Adrenal gland (tissue), 12 donors: Measurements from ENCODE around the gene C17orf50. TPM values are rescaled to one million over a fixed set of nuclear protein-coding genes. Genes with fewer than 3 reads are reported as not detected.
A peak's percentile ranks its signal among the peaks of the same experiment; 100 is the strongest.

Experiments
- DNase-seq, 7 donors: peaks; one replicate each; pipeline ENCODE4 v3.0.0-alpha.2; 2019 to 2020
- H3K27ac ChIP-seq, 5 donors: fragments of 200-600 bp; sonication (generic) in 4 of 5; 1 replicate in 3 of 5; 2 replicates in 2 of 5; pipeline versions ENCODE4 v1.5.1 to v1.8.0; 2016 to 2020; ENCODE audit warnings: mild to moderate bottlenecking in 1 of 5
- H3K27me3 ChIP-seq: fragments of 200-600 bp; 2 replicates; pipeline ENCODE4 v1.8.0; 2021
- H3K36me3 ChIP-seq, 2 donors: fragments of 200-600 bp; replicated peaks in 1 of 2; 1 replicate in 1 of 2; 2 replicates in 1 of 2; pipeline versions ENCODE4 v1.5.1 to v1.8.0; 2018 to 2022
- H3K4me1 ChIP-seq, 2 donors: fragments of 200-600 bp; replicated peaks in 1 of 2; 1 replicate in 1 of 2; 2 replicates in 1 of 2; pipeline versions ENCODE4 v1.5.1 to v1.8.0; 2018 to 2021
- H3K4me3 ChIP-seq, 4 donors: fragments of 200-600 bp; sonication (generic) in 3 of 4; one replicate each; pipeline ENCODE4 v1.5.1; 2016 to 2018
- H3K9me3 ChIP-seq, 3 donors: fragments of 200-600 bp; sonication (generic) in 1 of 3; replicated peaks in 1 of 3; 1 replicate in 2 of 3; 2 replicates in 1 of 3; pipeline versions ENCODE4 v1.5.1 to v1.8.0; 2016 to 2021
- POLR2A ChIP-seq, 2 donors: fragments of 450-650 bp; IDR thresholded peaks; one replicate each; pipeline ENCODE4 v1.6.1; 2017; ENCODE audit warnings: antibody characterized with exemption in 2 of 2, mild to moderate bottlenecking in 2 of 2, moderate library complexity in 1 of 2
- WGBS, 4 donors: extraction: QIAGEN DNeasy Blood & Tissue Kit in 2 of 4; methylation state at CpG; one replicate each; pipeline versions ENCODE4 v1.1.5 to v1.1.7; 2013 to 2017; 5-methylcytosine and 5-hydroxymethylcytosine counted together
- intact Hi-C, 2 donors: fragments of 100-400 bp; cut with DNase I; formaldehyde crosslinking; loops; one replicate each; pipeline versions ENCODE4 v1.14.1 to v1.15.0; 2022 to 2023
- polyA plus RNA-seq, 3 donors: library from polyadenylated mRNA; stranded (reverse); fragments of 200-250 nt in 2 of 3; fragments of 350-450 nt in 1 of 3; fragmentation: Illumina TruSeq in 1 of 3; extraction: RNeasy Lipid Tissue Mini Kit (QIAGEN cat#74804) in 1 of 3; gene quantifications; one replicate each; pipeline ENCODE4 v1.2.3, GENCODE V29; 2013 to 2014
- total RNA-seq, 9 donors: library from RNA; depleted of rRNA in 4 of 9; stranded (reverse); fragments of >200 nt in 4 of 9; fragments of 120-200 nt in 1 of 9; fragmentation: NEBNext Ultra II Directional in 1 of 9; extraction: Animal tissue kit (Norgen Biotek cat#: 25700) in 1 of 9; gene quantifications; one replicate each; pipeline versions ENCODE4 v1.1.0 to v1.2.4, GENCODE V29; 2013 to 2023
- TF ChIP-seq, protein P1 (sequence below), 6 experiments: fragments of 450-650 bp in 4 of 6; fragments of 200-600 bp in 2 of 6; sonication (generic) in 1 of 6; IDR thresholded peaks; 1 replicate in 5 of 6; 2 replicates in 1 of 6; pipeline versions ENCODE4 v1.5.1 to v1.8.0; 2016 to 2021; ENCODE audit warnings: antibody characterized with exemption in 6 of 6, mild to moderate bottlenecking in 2 of 6, moderate library complexity in 1 of 6
- donor health status: healthy with polysubstance abuse.
- donor health status: Bipolar disorder and iron deficiency.
- donor health status: DM: yes; HTN: yes; CAD: no.
- donor health status: DM: no; HTN: no; CAD: no.
- donor health status: DM: no; HTN: no; CAD: no.
- donor health status: DM: yes; HTN: yes; CAD: no.

The C17orf50 gene
- total and polyA plus RNA-seq, 12 donors, result 0.07 to 0.83 (median 0.18) TPM; not detected in 8

DNA sequence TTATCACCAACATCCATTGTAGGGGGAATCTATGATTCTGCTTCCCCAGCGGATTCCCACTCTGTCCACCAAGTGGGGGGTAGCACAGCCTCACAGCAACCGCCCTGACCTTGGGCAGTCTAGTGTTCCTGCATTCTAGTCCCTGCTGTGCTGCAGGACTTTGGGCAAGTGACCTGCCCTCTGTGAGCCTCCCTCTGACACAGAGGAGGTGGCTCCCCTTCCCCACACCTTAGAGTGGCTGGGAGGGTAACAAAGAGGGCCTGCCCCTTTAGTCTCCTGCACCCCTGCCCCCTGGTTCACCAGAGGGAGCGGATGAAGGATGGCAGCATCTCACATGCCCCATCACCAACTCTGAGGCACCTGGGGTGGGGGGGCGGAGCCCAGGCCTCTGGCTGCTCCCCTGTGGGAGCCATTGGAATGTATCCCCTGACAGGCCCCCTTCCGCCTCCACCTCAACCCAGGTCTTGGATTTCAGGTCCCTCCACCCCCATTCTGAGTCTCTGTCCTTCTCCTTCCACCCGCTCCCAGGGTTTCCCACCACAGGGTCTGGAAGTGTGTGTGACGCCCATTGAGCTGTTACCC, 17.7 kb upstream of the C17orf50 start:
- DNase-seq, result no peak
- Histone ChIP-seq H3K27ac (no peak overlapping the region), H3K4me3 (no peak overlapping the region), H3K36me3 (no peaks in the 10 kb centered on the region), H3K4me1 (peaks cover 0 to 8% of the 10 kb centered on the region in 2 donors), H3K27me3 (peaks cover 26% of the 10 kb centered on the region), H3K9me3 (no peaks in the 10 kb centered on the region)
- no peak for TF ChIP-seq POLR2A (IDR thresholded peaks at IDR 0.05)
- TF ChIP-seq, protein P1, sequence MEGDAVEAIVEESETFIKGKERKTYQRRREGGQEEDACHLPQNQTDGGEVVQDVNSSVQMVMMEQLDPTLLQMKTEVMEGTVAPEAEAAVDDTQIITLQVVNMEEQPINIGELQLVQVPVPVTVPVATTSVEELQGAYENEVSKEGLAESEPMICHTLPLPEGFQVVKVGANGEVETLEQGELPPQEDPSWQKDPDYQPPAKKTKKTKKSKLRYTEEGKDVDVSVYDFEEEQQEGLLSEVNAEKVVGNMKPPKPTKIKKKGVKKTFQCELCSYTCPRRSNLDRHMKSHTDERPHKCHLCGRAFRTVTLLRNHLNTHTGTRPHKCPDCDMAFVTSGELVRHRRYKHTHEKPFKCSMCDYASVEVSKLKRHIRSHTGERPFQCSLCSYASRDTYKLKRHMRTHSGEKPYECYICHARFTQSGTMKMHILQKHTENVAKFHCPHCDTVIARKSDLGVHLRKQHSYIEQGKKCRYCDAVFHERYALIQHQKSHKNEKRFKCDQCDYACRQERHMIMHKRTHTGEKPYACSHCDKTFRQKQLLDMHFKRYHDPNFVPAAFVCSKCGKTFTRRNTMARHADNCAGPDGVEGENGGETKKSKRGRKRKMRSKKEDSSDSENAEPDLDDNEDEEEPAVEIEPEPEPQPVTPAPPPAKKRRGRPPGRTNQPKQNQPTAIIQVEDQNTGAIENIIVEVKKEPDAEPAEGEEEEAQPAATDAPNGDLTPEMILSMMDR (IDR thresholded peaks at IDR 0.05), result no peak
- 61 to 73% (median 68%) methylated on average over 5 to 7 of the region's 7 CpGs for WGBS, 4 donors
- intact Hi-C loops, result loop anchor here in 1 of 2 donors (10.0 kb wide), 1 partner anchor 578 kb away; no protein-coding TSS in a partner anchor

DNA sequence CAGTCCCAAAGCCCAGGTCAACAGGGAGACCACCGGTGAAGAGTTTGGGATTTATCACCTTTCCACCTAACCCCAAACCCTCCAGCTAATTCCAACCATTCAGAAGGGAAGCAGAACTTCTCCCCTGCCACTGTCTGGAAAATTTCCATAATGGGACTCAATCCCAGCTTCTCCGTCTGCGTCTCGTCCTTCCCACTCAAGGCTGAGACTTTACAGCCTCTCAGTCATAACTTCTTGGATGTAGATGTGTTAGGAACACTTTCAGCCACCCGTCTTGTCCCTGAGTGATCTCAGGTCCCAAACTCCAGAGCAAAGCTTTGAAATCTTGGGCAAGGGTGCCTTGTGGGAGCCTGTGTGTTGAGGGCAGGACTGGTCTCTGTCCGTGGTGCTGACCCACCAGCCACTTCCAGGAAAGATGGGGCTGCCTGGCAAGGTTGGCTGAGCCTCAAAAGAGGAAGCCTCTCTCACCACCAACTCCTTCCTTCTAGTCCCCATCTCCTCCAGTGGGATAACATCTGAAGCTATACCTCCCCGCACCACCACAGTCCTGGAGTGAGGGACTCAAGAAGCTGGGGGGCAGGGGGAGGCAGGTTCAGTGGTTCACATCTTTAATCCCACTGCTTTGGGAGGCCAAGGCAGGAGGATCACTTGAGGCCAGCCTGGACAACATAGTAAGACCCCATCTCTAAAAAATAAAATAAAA, 16.9 kb upstream of the C17orf50 start:
- Histone ChIP-seq H3K4me1 (peaks cover 0 to 8% of the 10 kb centered on the region in 2 donors), H3K27me3 (peaks cover 26% of the 10 kb centered on the region), H3K27ac (no peak overlapping the region), H3K36me3 (no peaks in the 10 kb centered on the region), H3K9me3 (no peaks in the 10 kb centered on the region), H3K4me3 (no peak overlapping the region)
- WGBS, 4 donors, result 40 to 56% (median 44%) methylated on average over 5 to 7 of the region's 7 CpGs
- peak in 4 of 7 donors; percentile 40 to 57 (median 52) for DNase-seq
- TF ChIP-seq POLR2A (IDR thresholded peaks at IDR 0.05), result no peak
- TF ChIP-seq, protein P1 (IDR thresholded peaks at IDR 0.05), result no peak
- intact Hi-C loops, result loop anchor here in 1 of 2 donors (2.0 to 10.0 kb wide), 2 partner anchors 133 to 579 kb away; no protein-coding TSS in a partner anchor

DNA sequence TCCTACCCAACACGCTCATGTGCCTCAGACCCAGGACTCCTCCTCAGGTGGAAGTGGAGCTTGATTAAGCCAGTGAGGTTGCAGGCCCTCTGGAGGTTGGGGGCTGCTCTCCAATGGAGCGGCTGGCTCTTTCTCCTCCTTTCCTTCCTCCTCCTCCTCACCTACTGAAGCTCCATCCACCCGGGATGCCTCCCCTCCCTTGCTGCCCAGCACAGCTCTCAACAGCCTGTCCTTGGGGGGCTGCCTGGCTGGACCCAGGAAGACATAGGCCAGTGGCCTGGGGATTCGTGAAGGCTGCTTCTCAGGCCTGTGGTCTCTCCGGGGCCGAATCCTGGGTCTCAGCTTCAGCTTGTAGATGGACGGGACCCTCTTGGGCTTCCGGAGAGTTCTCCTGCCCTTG, 15.9 kb upstream of the C17orf50 start:
- H3K4me3 ChIP-seq, result no peak overlapping the region
- 58 to 92% (median 78%) methylated on average over 7 to 8 of the region's 8 CpGs for WGBS, 4 donors

DNA sequence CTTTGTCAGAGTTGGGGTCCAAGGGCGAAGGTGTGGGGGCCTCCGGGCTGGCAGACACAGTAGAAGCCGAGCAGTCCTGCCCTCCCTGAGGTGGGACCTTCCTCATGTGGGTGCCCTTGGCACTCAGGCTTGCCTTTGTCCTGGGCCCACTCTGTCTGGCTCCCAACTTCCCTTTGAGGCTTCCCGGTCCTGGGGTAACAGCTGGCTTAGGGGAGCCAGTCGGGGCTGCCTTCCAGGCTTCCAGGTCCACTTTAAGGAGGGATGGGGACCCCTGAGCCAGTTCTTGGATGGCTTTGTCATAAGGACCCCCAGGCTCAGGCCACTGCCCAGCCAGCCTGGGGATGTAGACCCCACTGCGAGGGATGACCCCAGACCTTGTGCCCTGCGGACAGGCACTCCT, 15.4 kb upstream of the C17orf50 start:
- H3K36me3 ChIP-seq, result no peaks in the 10 kb centered on the region
- 82 to 100% (median 86%) methylated on average over 1 to 7 of the region's 7 CpGs for WGBS, 4 donors
- no peak overlapping the region for H3K27ac ChIP-seq
- no peaks in the 10 kb centered on the region for H3K9me3 ChIP-seq
- H3K4me1 ChIP-seq, result peaks cover 0 to 8% of the 10 kb centered on the region in 2 donors
- H3K4me3 ChIP-seq, result no peak overlapping the region
- TF ChIP-seq, protein P1 (IDR thresholded peaks at IDR 0.05), result no peak
- TF ChIP-seq POLR2A (IDR thresholded peaks at IDR 0.05), result no peak
- no peak for DNase-seq
- H3K27me3 ChIP-seq, result peaks cover 39% of the 10 kb centered on the region
- intact Hi-C loops, result loop anchor here (2.0 to 10.0 kb wide), 4 partner anchors 133 to 580 kb away; no protein-coding TSS in a partner anchor

More for the DNA sequence above, 15.9 kb upstream of the C17orf50 start:
- peaks cover 36% of the 10 kb centered on the region for H3K27me3 ChIP-seq
- TF ChIP-seq POLR2A (IDR thresholded peaks at IDR 0.05), result no peak
- TF ChIP-seq, protein P1 (IDR thresholded peaks at IDR 0.05), result no peak
- H3K36me3 ChIP-seq, result no peaks in the 10 kb centered on the region
- H3K9me3 ChIP-seq, result no peaks in the 10 kb centered on the region
- intact Hi-C loops, result loop anchor here (2.0 to 10.0 kb wide), 4 partner anchors 133 to 580 kb away; no protein-coding TSS in a partner anchor
- no peak for DNase-seq
- H3K27ac ChIP-seq, result no peak overlapping the region
- H3K4me1 ChIP-seq, result peaks cover 0 to 8% of the 10 kb centered on the region in 2 donors
